ENCODE measurements around the gene DLAT. TPM values are rescaled to one million over a fixed set of nuclear protein-coding genes. Genes with fewer than 3 reads are reported as not detected.
A peak's percentile ranks its signal among the peaks of the same experiment; 100 is the strongest.

DLAT gene
- total RNA-seq, 1 donor from 2014 or later = 34.2 TPM

DNA sequence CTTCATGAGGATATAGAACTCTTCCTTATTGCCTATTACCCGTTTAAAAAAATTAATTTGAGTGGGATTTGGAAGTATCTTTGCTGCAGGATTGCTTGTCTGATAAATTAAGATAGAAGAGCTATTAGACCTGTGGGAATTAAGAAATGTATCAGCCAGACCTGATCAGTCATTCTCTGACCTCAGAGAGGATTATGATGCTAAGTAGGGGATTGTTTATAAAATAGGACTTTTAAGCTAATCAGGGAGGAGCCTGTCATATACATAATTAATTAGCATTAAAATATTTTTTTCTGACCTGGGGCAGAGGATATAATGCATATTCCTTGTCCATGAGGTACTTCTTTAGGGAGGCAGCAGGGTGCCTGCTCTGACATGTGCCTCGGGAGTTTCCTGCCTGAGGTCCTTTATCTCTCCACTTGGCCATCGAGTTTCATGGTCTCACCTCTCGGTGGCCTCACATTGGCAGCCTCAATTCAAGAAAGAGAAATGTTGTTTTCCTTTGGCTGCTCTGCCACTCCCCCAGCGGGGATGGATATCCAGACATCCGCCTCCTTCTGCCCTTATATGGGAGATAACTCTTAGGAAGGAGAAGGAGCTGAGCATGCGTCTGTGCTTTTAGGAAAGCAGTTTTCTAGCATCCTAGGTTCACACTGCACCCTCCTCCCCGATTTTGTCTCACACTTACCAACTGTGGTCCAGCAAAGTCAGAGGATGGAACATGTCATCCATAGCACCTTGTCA is 47.0 kb upstream of the DLAT start:
- peaks cover 22% of the 10 kb centered on the region for H3K4me1 ChIP-seq (ENCODE audit: insufficient read depth, low read length)
- H3K4me3 ChIP-seq (ENCODE audit: insufficient read depth, low read depth, low read length) = peak overlapping the region; percentile 66
- peak overlapping the region; percentile 83 for H3K9ac ChIP-seq (ENCODE audit: low read length)
- peak overlapping the region; percentile 87 for H2AFZ ChIP-seq (ENCODE audit: low read depth, low read length)
- Mint-ChIP-seq H3K27me3 (ENCODE audit: low read depth, unreplicated experiment) (no peaks in the 10 kb centered on the region), H3K27ac (ENCODE audit: unreplicated experiment) (peak overlapping the region; percentile 60), H3K4me3 (ENCODE audit: unreplicated experiment) (peak overlapping the region; percentile 89), H3K36me3 (ENCODE audit: low read depth, unreplicated experiment) (no peaks in the 10 kb centered on the region), H3K9me3 (ENCODE audit: unreplicated experiment) (no peaks in the 10 kb centered on the region), H3K4me1 (ENCODE audit: low read depth, unreplicated experiment) (peaks cover 32% of the 10 kb centered on the region)
- no peaks in the 10 kb centered on the region for H3K27me3 ChIP-seq (ENCODE audit: insufficient read depth, low read length)
- no peaks in the 10 kb centered on the region for H3K9me3 ChIP-seq (ENCODE audit: insufficient read depth, low read depth, low read length)
- no peak overlapping the region for H3K27ac ChIP-seq (ENCODE audit: low read depth, low read length)
- peak overlapping the region; percentile 100 for H3K4me2 ChIP-seq (ENCODE audit: low read length)
- FAIRE-seq (peak; percentile 66), DNase-seq (ENCODE audit: low read depth) (peak; percentile 63)
- TF ChIP-seq CTCF (IDR thresholded peaks at IDR 0.05; ENCODE audit: insufficient read depth, low read depth, low read length) (no peak), EZH2 (IDR thresholded peaks at IDR 0.05; ENCODE audit: insufficient read depth, low read length) (no peak)
- H3K79me2 ChIP-seq (ENCODE audit: insufficient read depth, low read length) = peaks cover 15% of the 10 kb centered on the region
- no peaks in the 10 kb centered on the region for H4K20me1 ChIP-seq (ENCODE audit: insufficient read depth, low read length)
- peaks cover 6% of the 10 kb centered on the region for H3K36me3 ChIP-seq (ENCODE audit: insufficient read depth, low read length)

GRCh38 chr11:111980062-111980461 is 45.1 kb upstream of the DLAT start:
- no peaks in the 10 kb centered on the region for H4K20me1 ChIP-seq (ENCODE audit: insufficient read depth, low read length)
- Mint-ChIP-seq H3K36me3 (ENCODE audit: low read depth, unreplicated experiment) (peaks cover 3% of the 10 kb centered on the region), H3K4me1 (ENCODE audit: low read depth, unreplicated experiment) (peaks cover 32% of the 10 kb centered on the region), H3K4me3 (ENCODE audit: unreplicated experiment) (no peak overlapping the region), H3K27ac (ENCODE audit: unreplicated experiment) (no peak overlapping the region), H3K27me3 (ENCODE audit: low read depth, unreplicated experiment) (no peaks in the 10 kb centered on the region), H3K9me3 (ENCODE audit: unreplicated experiment) (no peaks in the 10 kb centered on the region)
- peaks cover 15% of the 10 kb centered on the region for H3K79me2 ChIP-seq (ENCODE audit: insufficient read depth, low read length)
- FAIRE-seq (no peak), DNase-seq (ENCODE audit: low read depth) (no peak)
- no peak overlapping the region for H3K4me2 ChIP-seq (ENCODE audit: low read length)
- no peak overlapping the region for H3K4me3 ChIP-seq (ENCODE audit: insufficient read depth, low read depth, low read length)
- no peak overlapping the region for H3K27ac ChIP-seq (ENCODE audit: low read depth, low read length)
- no peak overlapping the region for H2AFZ ChIP-seq (ENCODE audit: low read depth, low read length)
- peaks cover 27% of the 10 kb centered on the region for H3K4me1 ChIP-seq (ENCODE audit: insufficient read depth, low read length)
- no peaks in the 10 kb centered on the region for H3K27me3 ChIP-seq (ENCODE audit: insufficient read depth, low read length)
- H3K9ac ChIP-seq (ENCODE audit: low read length) = no peak overlapping the region
- H3K9me3 ChIP-seq (ENCODE audit: insufficient read depth, low read depth, low read length) = no peaks in the 10 kb centered on the region
- peaks cover 6% of the 10 kb centered on the region for H3K36me3 ChIP-seq (ENCODE audit: insufficient read depth, low read length)
- TF ChIP-seq CTCF (IDR thresholded peaks at IDR 0.05; ENCODE audit: insufficient read depth, low read depth, low read length) (no peak), EZH2 (IDR thresholded peaks at IDR 0.05; ENCODE audit: insufficient read depth, low read length) (no peak)

DNA sequence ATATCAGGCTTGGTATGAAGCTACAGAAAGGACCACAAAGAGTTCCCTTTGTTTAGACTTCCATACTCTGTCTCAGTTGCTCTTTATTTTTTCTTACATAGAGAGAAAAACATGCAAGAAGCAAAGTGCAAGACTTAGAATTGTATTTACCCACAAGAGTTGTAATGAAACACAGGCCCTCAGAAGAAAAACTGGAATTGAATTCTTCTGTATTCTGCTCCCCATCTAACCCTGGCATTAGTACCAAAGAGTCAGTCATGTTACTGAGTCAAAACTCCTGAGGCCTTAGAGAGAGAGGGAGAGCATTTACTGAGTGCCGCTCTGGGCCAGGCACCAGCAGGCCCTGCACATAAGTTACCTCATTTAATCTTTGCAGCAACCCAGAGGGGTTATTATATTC is 43.9 kb upstream of the DLAT start:
- Histone ChIP-seq H2AFZ (ENCODE audit: low read depth, low read length) (no peak overlapping the region), H3K79me2 (ENCODE audit: insufficient read depth, low read length) (peaks cover 15% of the 10 kb centered on the region), H3K9ac (ENCODE audit: low read length) (no peak overlapping the region), H3K27me3 (ENCODE audit: insufficient read depth, low read length) (no peaks in the 10 kb centered on the region), H3K4me1 (ENCODE audit: insufficient read depth, low read length) (peaks cover 27% of the 10 kb centered on the region), H4K20me1 (ENCODE audit: insufficient read depth, low read length) (no peaks in the 10 kb centered on the region), H3K4me3 (ENCODE audit: insufficient read depth, low read depth, low read length) (no peak overlapping the region), H3K9me3 (ENCODE audit: insufficient read depth, low read depth, low read length) (no peaks in the 10 kb centered on the region), H3K4me2 (ENCODE audit: low read length) (no peak overlapping the region), H3K27ac (ENCODE audit: low read depth, low read length) (no peak overlapping the region), H3K36me3 (ENCODE audit: insufficient read depth, low read length) (peaks cover 6% of the 10 kb centered on the region)
- TF ChIP-seq EZH2 (IDR thresholded peaks at IDR 0.05; ENCODE audit: insufficient read depth, low read length) = no peak
- FAIRE-seq (no peak), DNase-seq (ENCODE audit: low read depth) (no peak)
- no peaks in the 10 kb centered on the region for H3K27me3 Mint-ChIP-seq (ENCODE audit: low read depth, unreplicated experiment)
- H3K4me1 Mint-ChIP-seq (ENCODE audit: low read depth, unreplicated experiment) = peaks cover 32% of the 10 kb centered on the region
- peaks cover 6% of the 10 kb centered on the region for H3K36me3 Mint-ChIP-seq (ENCODE audit: low read depth, unreplicated experiment)
- H3K27ac Mint-ChIP-seq (ENCODE audit: unreplicated experiment) = peak overlapping the region; percentile 73
- H3K9me3 Mint-ChIP-seq (ENCODE audit: unreplicated experiment) = peaks cover 2% of the 10 kb centered on the region
- no peak overlapping the region for H3K4me3 Mint-ChIP-seq (ENCODE audit: unreplicated experiment)

Measured in astrocyte (in vitro differentiated cells and primary cell).